Activated T-cell treated with anti-CD3 and anti-CD28 coated beads for 1 hour (primary cell): ENCODE data around the gene CTCF.

Source experiments
- DNase-seq: peaks from one replicate; pipeline ENCODE4 v3.0.0-alpha.2; 2020; ENCODE audit warnings: low read depth

The CTCF gene

GRCh38 chr16:67685388-67686112 lies 123.2 kb downstream of the CTCF start:
- DNase-seq: no peak
